NCI-H146 (cell line): ENCODE data around the gene AGPAT2.

Source experiments
- DNase-seq: peaks from one replicate; lab custom pipeline; 2025; lab: John Stamatoyannopoulos, UW

Gene AGPAT2

GRCh38 chr9:136673088-136673974 lies 13.9 kb downstream of the AGPAT2 start:
- DNase-seq: no peak

GRCh38 chr9:136672431-136673087 lies 14.7 kb downstream of the AGPAT2 start:
- DNase-seq: no peak

GRCh38 chr9:136671646-136672430 lies 15.4 kb downstream of the AGPAT2 start:
- DNase-seq: no peak

- no peak for DNase-seq
These were observed 16.0 kb downstream of the AGPAT2 start for GRCh38 chr9:136671254-136671614.

GRCh38 chr9:136670576-136671253 lies 16.5 kb downstream of the AGPAT2 start:
- no peak for DNase-seq

GRCh38 chr9:136669791-136670464 lies 17.3 kb downstream of the AGPAT2 start:
- DNase-seq: no peak

- DNase-seq: no peak
These were observed 18.1 kb downstream of the AGPAT2 start for GRCh38 chr9:136668983-136669790.

GRCh38 chr9:136667940-136668760 lies 19.1 kb downstream of the AGPAT2 start:
- no peak for DNase-seq

- peak; percentile 53 for DNase-seq
These were observed 19.9 kb downstream of the AGPAT2 start for GRCh38 chr9:136667214-136667939.

- no peak for DNase-seq
These were observed 20.7 kb downstream of the AGPAT2 start for GRCh38 chr9:136666372-136667213.

GRCh38 chr9:136665704-136666371 lies 21.4 kb downstream of the AGPAT2 start:
- DNase-seq: no peak

GRCh38 chr9:136665111-136665703 lies 22.1 kb downstream of the AGPAT2 start:
- DNase-seq: no peak

- DNase-seq: no peak
These were observed 23.0 kb downstream of the AGPAT2 start for GRCh38 chr9:136664000-136664915.

GRCh38 chr9:136662656-136663581 lies 24.3 kb downstream of the AGPAT2 start, which contains the start of gene EGFL7:
EGFL7 (plus strand) TSS chr9:136662916; CDS start chr9:136668283, 5,367 bp downstream.
- no peak for DNase-seq

GRCh38 chr9:136662326-136662655 lies 25.0 kb downstream of the AGPAT2 start:
- no peak for DNase-seq
